Endothelial cell of umbilical vein (primary cell): ENCODE data around the gene C10orf71. TPM values are rescaled to one million over a fixed set of nuclear protein-coding genes. Genes with fewer than 3 reads are reported as not detected.

ENCODE experiments used
- BruUV-seq: library from RNA; stranded (reverse); fragments of 400-500 nt; replicated peaks from 2 replicates; lab custom pipeline; 2021; lab: Mats Ljungman, UMichigan
- CTCF ChIA-PET: fragments of 300-600, 350-600 bp; sonication (Branson Sonifier 250); formaldehyde crosslinking; loops from one replicate; lab custom pipeline; 2021; ENCODE audit warnings: antibody characterized with exemption, inconsistent platforms; lab: Charles Lee
- POLR2A ChIA-PET: fragments of 300-600, 350-600 bp; sonication (Branson Sonifier 250); formaldehyde crosslinking; loops from one replicate; lab custom pipeline; 2021; ENCODE audit warnings: antibody characterized with exemption, inconsistent platforms; lab: Charles Lee
- DNase-seq: peaks from one replicate; pipeline ENCODE4 v3.0.0-alpha.2; 2011; ENCODE audit warnings: low read depth, low spot score
- FAIRE-seq: peaks from 2 replicates; lab custom pipeline; 2011; peaks lifted over from hg19 to GRCh38; lab: Jason Lieb, UNC
- H2AFZ ChIP-seq: 2 replicates; pipeline ENCODE4 v1.6.0; 2012; ENCODE audit warnings: low read depth, low read length, control low read depth, inconsistent platforms
- H3K27ac ChIP-seq: 2 replicates; pipeline ENCODE4 v1.5.1; 2011; ENCODE audit warnings: low read depth, mild to moderate bottlenecking, control low read depth, low read length, moderate library complexity; ENCODE audit not compliant: insufficient read depth
- H3K27me3 ChIP-seq, 2 experiments: 2 replicates each; pipeline versions ENCODE4 v1.6.0 to v1.6.1; 2011; ENCODE audit warnings: low read length in 2 of 2, mixed read lengths in 1 of 2; ENCODE audit not compliant: control insufficient read depth in 2 of 2, insufficient read depth in 2 of 2
- H3K36me3 ChIP-seq, 2 experiments: 2 replicates in 1 of 2; 3 replicates in 1 of 2; pipeline ENCODE4 v1.5.1; 2011; ENCODE audit warnings: low read length in 2 of 2, mild to moderate bottlenecking in 1 of 2, moderate library complexity in 1 of 2; ENCODE audit not compliant: control insufficient read depth in 2 of 2, insufficient read depth in 2 of 2; ENCODE audit errors: extremely low read depth in 1 of 2
- H3K4me1 ChIP-seq: 3 replicates; pipeline ENCODE4 v1.5.1; 2011; ENCODE audit warnings: mild to moderate bottlenecking, low read length; ENCODE audit not compliant: control insufficient read depth, insufficient read depth; ENCODE audit errors: extremely low read depth
- H3K4me2 ChIP-seq: 2 replicates; pipeline ENCODE4 v1.6.1; 2011; ENCODE audit warnings: low read length, control low read depth, mixed read lengths; ENCODE audit not compliant: insufficient read depth
- H3K4me3 ChIP-seq, 3 experiments: fragments of 200-600 bp in 1 of 3; sonication (generic), shearing (Covaris generic) in 1 of 3; replicated peaks in 1 of 3; 2 replicates each; pipeline ENCODE4 v1.5.1; 2011 to 2016; ENCODE audit warnings: control low read depth in 3 of 3, low read length in 3 of 3, mild to moderate bottlenecking in 2 of 3, inconsistent platforms in 1 of 3, low read depth in 1 of 3, moderate library complexity in 1 of 3; ENCODE audit not compliant: insufficient read depth in 1 of 3
- H3K79me2 ChIP-seq: 2 replicates; pipeline ENCODE4 v1.6.0; 2012; ENCODE audit warnings: low read length, inconsistent platforms; ENCODE audit not compliant: control insufficient read depth, insufficient read depth
- H3K9ac ChIP-seq: replicated peaks from 2 replicates; pipeline ENCODE3; 2011; ENCODE audit warnings: low read length, control low read depth; ENCODE audit not compliant: insufficient read depth; ENCODE audit errors: extremely low read depth
- H3K9me1 ChIP-seq: replicated peaks from 3 replicates; pipeline ENCODE4 v1.6.0; 2011; ENCODE audit warnings: mild to moderate bottlenecking, low read length; ENCODE audit not compliant: control insufficient read depth, insufficient read depth; ENCODE audit errors: extremely low read depth
- H3K9me3 ChIP-seq: replicated peaks from 2 replicates; pipeline ENCODE4 v1.5.1; 2012; ENCODE audit warnings: low read length, inconsistent platforms; ENCODE audit not compliant: control insufficient read depth, insufficient read depth
- H4K20me1 ChIP-seq: replicated peaks from 2 replicates; pipeline ENCODE3; 2011; ENCODE audit warnings: mild to moderate bottlenecking, low read length; ENCODE audit not compliant: control insufficient read depth, insufficient read depth; ENCODE audit errors: extremely low read depth
- EZH2 ChIP-seq: IDR thresholded peaks from 2 replicates; pipeline ENCODE4 v1.6.1; 2012; ENCODE audit warnings: borderline replicate concordance, low read depth, mild to moderate bottlenecking, moderate library complexity, low read length, inconsistent platforms; ENCODE audit not compliant: severe bottlenecking
- FOS ChIP-seq: IDR thresholded peaks from 2 replicates; pipeline ENCODE4 v1.6.1; 2011; ENCODE audit warnings: mild to moderate bottlenecking, low read length, moderate library complexity, borderline replicate concordance; ENCODE audit not compliant: insufficient read depth
- GATA2 ChIP-seq: IDR thresholded peaks from 2 replicates; pipeline ENCODE4 v1.7.0; 2011; ENCODE audit warnings: low read depth, mild to moderate bottlenecking, moderate library complexity, mixed read lengths, low read length; ENCODE audit not compliant: insufficient read length, insufficient read depth
- JUN ChIP-seq: IDR thresholded peaks from 2 replicates; pipeline ENCODE4 v1.6.1; 2011; ENCODE audit warnings: borderline replicate concordance, low read depth; ENCODE audit not compliant: insufficient read length, insufficient read depth
- MAX ChIP-seq: IDR thresholded peaks from 2 replicates; pipeline ENCODE4 v1.6.1; 2011; ENCODE audit not compliant: insufficient read depth, insufficient read length
- MYC ChIP-seq: IDR thresholded peaks from one replicate; pipeline ENCODE4 v1.6.1; 2011; ENCODE audit warnings: mild to moderate bottlenecking, low read depth, low read length
- POLR2A ChIP-seq: IDR thresholded peaks from 2 replicates; pipeline ENCODE4 v1.6.1; 2012; ENCODE audit warnings: low read depth, mild to moderate bottlenecking, control low read depth, low read length
- POLR2AphosphoS5 ChIP-seq: IDR thresholded peaks from 2 replicates; pipeline ENCODE4 v1.6.1; 2012; ENCODE audit warnings: low read depth, mild to moderate bottlenecking, control low read depth, low read length, moderate library complexity; ENCODE audit not compliant: insufficient read depth
- dilution Hi-C: fragments of 300-500 bp; cut with MboI; formaldehyde crosslinking; loops from one replicate; pipeline ENCODE4 v1.15.0; 2019; ENCODE audit warnings: low sequenced_read_pairs; ENCODE audit not compliant: extremely low pct_ligation_motif_present
- intact Hi-C: fragments of 100-400 bp; cut with micrococcal nuclease; formaldehyde crosslinking; loops from one replicate; pipeline ENCODE4 v1.10.0; 2022
- polyA plus RNA-seq, 4 experiments: library from polyadenylated mRNA; depleted of rRNA in 3 of 4; stranded (reverse) in 3 of 4; unstranded in 1 of 4; fragments of >200 nt; gene quantifications; 2 replicates each; pipeline versions ENCODE4 v1.2.1 to v1.2.3, GENCODE V29; 2011 to 2012; ENCODE audit warnings: missing spikeins in 1 of 4
- total RNA-seq: library from RNA; stranded (reverse); gene quantifications from 2 replicates; pipeline ENCODE4 v1.2.3, GENCODE V29; 2021
- TF ChIP-seq, protein P1 (sequence below), 2 donors: IDR thresholded peaks; 1 replicate in 1 of 2; 2 replicates in 1 of 2; pipeline ENCODE4 v1.5.1; 2011; ENCODE audit warnings: low read length in 2 of 2, mild to moderate bottlenecking in 2 of 2, moderate library complexity in 2 of 2, control low read depth in 1 of 2, inconsistent platforms in 1 of 2, low read depth in 1 of 2; ENCODE audit not compliant: insufficient read depth in 1 of 2; ENCODE audit errors: extremely low read depth in 1 of 2

Gene C10orf71
- total and polyA plus RNA-seq, 2 donors (not counting 3 experiments of a cell fraction or from before 2014, with no cell fraction given): not detected

- DNase-seq: no peak
- no peak overlapping the region for H2AFZ ChIP-seq
These were observed 25.9 kb upstream of the C10orf71 start for GRCh38 chr10:49273082-49273465.

More at GRCh38 chr10:49273082-49273465, 25.9 kb upstream of the C10orf71 start:
- dilution Hi-C loops: no loop called here
- H3K79me2 ChIP-seq: no peaks in the 10 kb centered on the region
- H3K4me2 ChIP-seq: no peak overlapping the region
- H3K36me3 ChIP-seq: no peaks in the 10 kb centered on the region
- no peak overlapping the region for H3K9ac ChIP-seq
- TF ChIP-seq EZH2: no peak
- no peak for TF ChIP-seq GATA2
- no peak for TF ChIP-seq MYC
- no peak for TF ChIP-seq MAX
- no peak for TF ChIP-seq JUN
- TF ChIP-seq, protein P1, sequence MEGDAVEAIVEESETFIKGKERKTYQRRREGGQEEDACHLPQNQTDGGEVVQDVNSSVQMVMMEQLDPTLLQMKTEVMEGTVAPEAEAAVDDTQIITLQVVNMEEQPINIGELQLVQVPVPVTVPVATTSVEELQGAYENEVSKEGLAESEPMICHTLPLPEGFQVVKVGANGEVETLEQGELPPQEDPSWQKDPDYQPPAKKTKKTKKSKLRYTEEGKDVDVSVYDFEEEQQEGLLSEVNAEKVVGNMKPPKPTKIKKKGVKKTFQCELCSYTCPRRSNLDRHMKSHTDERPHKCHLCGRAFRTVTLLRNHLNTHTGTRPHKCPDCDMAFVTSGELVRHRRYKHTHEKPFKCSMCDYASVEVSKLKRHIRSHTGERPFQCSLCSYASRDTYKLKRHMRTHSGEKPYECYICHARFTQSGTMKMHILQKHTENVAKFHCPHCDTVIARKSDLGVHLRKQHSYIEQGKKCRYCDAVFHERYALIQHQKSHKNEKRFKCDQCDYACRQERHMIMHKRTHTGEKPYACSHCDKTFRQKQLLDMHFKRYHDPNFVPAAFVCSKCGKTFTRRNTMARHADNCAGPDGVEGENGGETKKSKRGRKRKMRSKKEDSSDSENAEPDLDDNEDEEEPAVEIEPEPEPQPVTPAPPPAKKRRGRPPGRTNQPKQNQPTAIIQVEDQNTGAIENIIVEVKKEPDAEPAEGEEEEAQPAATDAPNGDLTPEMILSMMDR (IDR thresholded peaks at IDR 0.05; ENCODE audit: extremely low read depth in 1 of 2, insufficient read depth in 1 of 2, low read depth in 1 of 2, low read length in 2 of 2): no peak
- TF ChIP-seq POLR2A: no peak
- no peak for TF ChIP-seq POLR2AphosphoS5
- TF ChIP-seq FOS: no peak
- POLR2A ChIA-PET: no interaction called here
- no TSS peak for BruUV-seq
- intact Hi-C loops: no loop called here
- no peaks in the 10 kb centered on the region for H3K27me3 ChIP-seq
- H3K4me3 ChIP-seq: no peak overlapping the region
- CTCF ChIA-PET: no interaction called here
- no peak for FAIRE-seq
- H3K4me1 ChIP-seq: no peaks in the 10 kb centered on the region
- no peaks in the 10 kb centered on the region for H3K9me3 ChIP-seq
- no peak overlapping the region for H3K27ac ChIP-seq
- H4K20me1 ChIP-seq: no peaks in the 10 kb centered on the region
- H3K9me1 ChIP-seq: no peaks in the 10 kb centered on the region
